Measurements from ENCODE around the gene E2F8.

GRCh38 chr11:19200410-19201201 is 40.1 kb downstream of the E2F8 start:
- no peak for TF ChIP-seq ZNF555 (tag by site-specific recombination; conservative IDR thresholded peaks at IDR 0.05)
- TF ChIP-seq ZBTB26 (tag by site-specific recombination; optimal IDR thresholded peaks at IDR 0.05): no peak
- no peak for TF ChIP-seq TCF7L2 (IDR thresholded peaks at IDR 0.05; ENCODE audit: borderline replicate concordance, low read depth, low read length)
- no peak for TF ChIP-seq CTCF (tag by site-specific recombination; IDR thresholded peaks at IDR 0.05)
- no peak for TF ChIP-seq ZNF335 (tag by site-specific recombination; conservative IDR thresholded peaks at IDR 0.05)
